GM10266 (cell line): ENCODE results near the gene ZDHHC13.

ENCODE experiments used
- DNase-seq: peaks from one replicate; pipeline ENCODE4 v3.0.0; 2012; ENCODE audit errors: extremely low spot score
- CTCF ChIP-seq: IDR thresholded peaks from 2 replicates; pipeline ENCODE4 v1.5.1; 2012; ENCODE audit warnings: mild to moderate bottlenecking, low read depth; ENCODE audit not compliant: control insufficient read depth, insufficient read depth; ENCODE audit errors: missing control alignments

Gene ZDHHC13

GRCh38 chr11:19089421-19089820 lies 27.5 kb upstream of the ZDHHC13 start:
- no peak for TF ChIP-seq CTCF
- DNase-seq: no peak

- no peak for TF ChIP-seq CTCF
Observed at GRCh38 chr11:19091366-19091765, 25.6 kb upstream of the ZDHHC13 start.

GRCh38 chr11:19092342-19092741 lies 24.6 kb upstream of the ZDHHC13 start:
- no peak for TF ChIP-seq CTCF

More at GRCh38 chr11:19091366-19091765, 25.6 kb upstream of the ZDHHC13 start:
- DNase-seq: no peak

GRCh38 chr11:19092850-19093249 lies 24.1 kb upstream of the ZDHHC13 start:
- no peak for DNase-seq

More at GRCh38 chr11:19092342-19092741, 24.6 kb upstream of the ZDHHC13 start:
- no peak for DNase-seq

GRCh38 chr11:19093976-19094375 lies 23.0 kb upstream of the ZDHHC13 start:
- no peak for DNase-seq
- TF ChIP-seq CTCF: no peak

More at GRCh38 chr11:19092850-19093249, 24.1 kb upstream of the ZDHHC13 start:
- no peak for TF ChIP-seq CTCF

- TF ChIP-seq CTCF: no peak
- DNase-seq: no peak
Observed at GRCh38 chr11:19094859-19095258, 22.1 kb upstream of the ZDHHC13 start.

- no peak for DNase-seq
- TF ChIP-seq CTCF: no peak
Observed at GRCh38 chr11:19099093-19099492, 17.9 kb upstream of the ZDHHC13 start.
